GM21717 (cell line): Measurements from ENCODE around the gene TUT4.

Experiments
- ATAC-seq: cut with Tn5 transposase; IDR thresholded peaks from one replicate; pipeline ENCODE4 v1.9.1; 2021; ENCODE audit warnings: mild to moderate bottlenecking, moderate library complexity; ENCODE audit not compliant: unreplicated experiment

Gene TUT4

GRCh38 chr1:52476943-52477342 is 75.9 kb downstream of the TUT4 start:
- no peak for ATAC-seq

- ATAC-seq, result no peak
Measured at GRCh38 chr1:52474807-52475206, 78.1 kb downstream of the TUT4 start.

GRCh38 chr1:52473039-52473438 is 79.9 kb downstream of the TUT4 start:
- ATAC-seq, result no peak

GRCh38 chr1:52472384-52472783 is 80.5 kb downstream of the TUT4 start:
- ATAC-seq, result no peak

GRCh38 chr1:52469108-52469507 is 83.8 kb downstream of the TUT4 start:
- ATAC-seq, result no peak

- no peak for ATAC-seq
Measured at GRCh38 chr1:52463891-52464290, 89.0 kb downstream of the TUT4 start.

GRCh38 chr1:52461821-52462220 is 91.1 kb downstream of the TUT4 start:
- ATAC-seq, result no peak

GRCh38 chr1:52460694-52461093 is 92.2 kb downstream of the TUT4 start:
- no peak for ATAC-seq

GRCh38 chr1:52455686-52456085 is 97.2 kb downstream of the TUT4 start:
- ATAC-seq, result no peak

- no peak for ATAC-seq
Measured at GRCh38 chr1:52454779-52455178, 98.1 kb downstream of the TUT4 start.

- no peak for ATAC-seq
Measured at GRCh38 chr1:52454127-52454526, 98.8 kb downstream of the TUT4 start.

- no peak for ATAC-seq
Measured at GRCh38 chr1:52444463-52444862, 108.4 kb downstream of the TUT4 start.

GRCh38 chr1:52439976-52440375 is 112.9 kb downstream of the TUT4 start:
- no peak for ATAC-seq

- no peak for ATAC-seq
Measured at GRCh38 chr1:52436817-52437216, 116.1 kb downstream of the TUT4 start.

GRCh38 chr1:52435650-52436049 is 117.2 kb downstream of the TUT4 start:
- no peak for ATAC-seq

- no peak for ATAC-seq
Measured at GRCh38 chr1:52435211-52435610, 117.7 kb downstream of the TUT4 start.

- ATAC-seq, result no peak
Measured at GRCh38 chr1:52432807-52433206, 120.1 kb downstream of the TUT4 start.

- no peak for ATAC-seq
Measured at GRCh38 chr1:52427152-52427551, 125.7 kb downstream of the TUT4 start.

- no peak for ATAC-seq
Measured at GRCh38 chr1:52426371-52426770, 126.5 kb downstream of the TUT4 start.

- ATAC-seq, result no peak
Measured at GRCh38 chr1:52424813-52425212, 128.1 kb downstream of the TUT4 start.

GRCh38 chr1:52424231-52424636 is 128.7 kb downstream of the TUT4 start:
- no peak for ATAC-seq

- ATAC-seq, result no peak
Measured at GRCh38 chr1:52423771-52424170, 129.1 kb downstream of the TUT4 start.

- no peak for ATAC-seq
Measured at GRCh38 chr1:52423055-52423454, 129.8 kb downstream of the TUT4 start.

- no peak for ATAC-seq
Measured at GRCh38 chr1:52420713-52421112, 132.2 kb downstream of the TUT4 start.
